SK-N-SH treated with all-trans-retinoic acid at 6 μM for 48 hours (cell line): ENCODE data around the gene ERAP2.

Experiments used
- BACH2 ChIP-seq: fragments of 250-450 bp; sonication (Bioruptor Pico); IDR thresholded peaks from 2 replicates; pipeline ENCODE4 v1.9.0; 2021; ENCODE audit warnings: mild to moderate bottlenecking, borderline replicate concordance
- CSDC2 ChIP-seq: fragments of 250-450 bp; sonication (Bioruptor Pico); IDR thresholded peaks from 2 replicates; pipeline ENCODE4 v1.5.0; 2020; ENCODE audit warnings: mild to moderate bottlenecking, moderate library complexity
- CSRNP3 ChIP-seq: fragments of 250-450 bp; sonication (Bioruptor Pico); IDR thresholded peaks from 2 replicates; pipeline ENCODE4 v1.5.1; 2021; ENCODE audit warnings: mild to moderate bottlenecking, moderate library complexity
- OSR1 ChIP-seq: fragments of 250-450 bp; sonication (Bioruptor Pico); IDR thresholded peaks from 2 replicates; pipeline ENCODE4 v1.8.0; 2022; ENCODE audit warnings: moderate library complexity, mild to moderate bottlenecking, inconsistent platforms
- PATZ1 ChIP-seq: fragments of 250-450 bp; sonication (Bioruptor Pico); IDR thresholded peaks from 2 replicates; pipeline ENCODE4 v1.8.0; 2020; ENCODE audit warnings: mild to moderate bottlenecking, moderate library complexity, borderline replicate concordance
- RARB ChIP-seq: fragments of 250-450 bp; sonication (Bioruptor Pico); IDR thresholded peaks from 2 replicates; pipeline ENCODE4 v1.8.0; 2021; ENCODE audit warnings: mild to moderate bottlenecking, moderate library complexity
- TCF4 ChIP-seq: fragments of 250-450 bp; sonication (Bioruptor Pico); IDR thresholded peaks from 2 replicates; pipeline ENCODE4 v1.8.0; 2021; ENCODE audit warnings: mild to moderate bottlenecking, moderate library complexity, borderline replicate concordance
- TSHZ2 ChIP-seq: fragments of 250-450 bp; sonication (Bioruptor Pico); IDR thresholded peaks from 2 replicates; pipeline ENCODE4 v1.5.0; 2020; ENCODE audit warnings: mild to moderate bottlenecking, moderate library complexity
- ZFP3 ChIP-seq: fragments of 250-450 bp; sonication (Bioruptor Pico); IDR thresholded peaks from 2 replicates; pipeline ENCODE4 v1.5.0; 2020; ENCODE audit warnings: mild to moderate bottlenecking, moderate library complexity
- ZFP30 ChIP-seq: fragments of 450-650 bp; formaldehyde crosslinking; IDR thresholded peaks from 2 replicates; pipeline ENCODE4 v1.5.0; 2022; ENCODE audit warnings: mild to moderate bottlenecking, moderate library complexity
- ZNF565 ChIP-seq: fragments of 450-650 bp; formaldehyde crosslinking; conservative IDR thresholded peaks from 2 replicates; pipeline ENCODE4 v1.5.0; 2020; ENCODE audit warnings: low read depth, mild to moderate bottlenecking, moderate library complexity
- ZNF70 ChIP-seq: fragments of 450-650 bp; formaldehyde crosslinking; IDR thresholded peaks from 2 replicates; pipeline ENCODE4 v1.5.0; 2020; ENCODE audit warnings: mild to moderate bottlenecking, moderate library complexity
- TF ChIP-seq, protein P1 (sequence below): fragments of 250-450 bp; sonication (Bioruptor Pico); IDR thresholded peaks from 2 replicates; pipeline ENCODE4 v1.8.0; 2021; ENCODE audit warnings: low read depth, mild to moderate bottlenecking, moderate library complexity, borderline replicate concordance

DNA sequence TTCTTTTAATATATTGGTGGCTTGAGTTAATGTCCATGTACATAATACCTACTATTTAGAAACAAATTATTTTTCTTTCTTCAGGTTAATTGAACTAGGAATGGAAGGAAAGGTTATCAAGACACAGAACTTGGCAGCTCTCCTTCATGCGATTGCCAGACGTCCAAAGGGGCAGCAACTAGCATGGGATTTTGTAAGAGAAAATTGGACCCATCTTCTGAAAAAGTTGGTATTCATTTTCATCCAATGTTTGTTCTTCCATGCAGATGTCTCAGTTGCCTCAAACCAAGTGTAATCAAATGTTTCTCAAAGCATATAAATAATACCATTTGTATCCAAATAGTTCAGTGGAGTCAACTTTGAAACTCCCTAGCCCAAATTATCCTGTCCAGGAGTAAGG lies 36.9 kb downstream of the ERAP2 start:
- TF ChIP-seq ZFP3 (CRISPR knock-in tag) (no peak), BACH2 (CRISPR knock-in tag) (no peak), CSDC2 (CRISPR knock-in tag) (no peak), TCF4 (CRISPR knock-in tag) (no peak), ZNF565 (CRISPR knock-in tag) (no peak), CSRNP3 (no peak), PATZ1 (no peak), ZNF70 (CRISPR knock-in tag) (no peak), ZFP30 (CRISPR knock-in tag) (no peak), RARB (no peak), TSHZ2 (CRISPR knock-in tag) (no peak), OSR1 (no peak)
- TF ChIP-seq, protein P1, sequence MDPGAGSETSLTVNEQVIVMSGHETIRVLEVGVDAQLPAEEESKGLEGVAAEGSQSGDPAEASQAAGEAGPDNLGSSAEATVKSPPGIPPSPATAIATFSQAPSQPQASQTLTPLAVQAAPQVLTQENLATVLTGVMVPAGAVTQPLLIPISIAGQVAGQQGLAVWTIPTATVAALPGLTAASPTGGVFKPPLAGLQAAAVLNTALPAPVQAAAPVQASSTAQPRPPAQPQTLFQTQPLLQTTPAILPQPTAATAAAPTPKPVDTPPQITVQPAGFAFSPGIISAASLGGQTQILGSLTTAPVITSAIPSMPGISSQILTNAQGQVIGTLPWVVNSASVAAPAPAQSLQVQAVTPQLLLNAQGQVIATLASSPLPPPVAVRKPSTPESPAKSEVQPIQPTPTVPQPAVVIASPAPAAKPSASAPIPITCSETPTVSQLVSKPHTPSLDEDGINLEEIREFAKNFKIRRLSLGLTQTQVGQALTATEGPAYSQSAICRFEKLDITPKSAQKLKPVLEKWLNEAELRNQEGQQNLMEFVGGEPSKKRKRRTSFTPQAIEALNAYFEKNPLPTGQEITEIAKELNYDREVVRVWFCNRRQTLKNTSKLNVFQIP (CRISPR knock-in tag): no peak
